Naive thymus-derived CD4-positive, alpha-beta T cell (primary cell): ENCODE data around the gene TNFAIP2. TPM values are rescaled to one million over a fixed set of nuclear protein-coding genes. Genes with fewer than 3 reads are reported as not detected.
"Not testable (repeated sequence)": the region's sequence is repeated elsewhere in the genome, so short reads cannot be mapped to it uniquely, and the experiment has no call there.

Source experiments
- ATAC-seq: fragments of 150-1000 bp; cut with Tn5 transposase; 2 replicates; pipeline ENCODE4 v1.10.0; 2021; ENCODE audit warnings: mild to moderate bottlenecking, moderate library complexity
- CTCF ChIA-PET: fragments of 350-600 bp; sonication (Branson Sonifier 250); formaldehyde crosslinking; loops from one replicate; lab custom pipeline; 2021; ENCODE audit warnings: antibody characterized with exemption; lab: Charles Lee
- POLR2A ChIA-PET: fragments of 350-600 bp; sonication (Branson Sonifier 250); formaldehyde crosslinking; loops from one replicate; lab custom pipeline; 2021; ENCODE audit warnings: antibody characterized with exemption, inconsistent platforms; lab: Charles Lee
- DNase-seq, 9 donors: peaks; one replicate each; pipeline versions ENCODE4 v3.0.0 to v3.0.0-alpha.2; 2020 to 2022; ENCODE audit warnings: mixed read lengths in 1 of 9
- H3K27ac ChIP-seq: one replicate; pipeline ENCODE4 v1.7.0; 2013; ENCODE audit warnings: mild to moderate bottlenecking, low read depth, low read length, moderate library complexity
- H3K27me3 ChIP-seq, 2 donors: one replicate each; pipeline ENCODE4 v1.7.0; 2013; ENCODE audit warnings: low read length in 2 of 2, mild to moderate bottlenecking in 2 of 2, moderate library complexity in 2 of 2; ENCODE audit not compliant: control insufficient read depth in 2 of 2, insufficient read depth in 2 of 2
- H3K36me3 ChIP-seq, 3 experiments: 1 replicate in 2 of 3; 2 replicates in 1 of 3; pipeline ENCODE4 v1.7.0; 2013; ENCODE audit warnings: low read length in 3 of 3, mild to moderate bottlenecking in 3 of 3, moderate library complexity in 1 of 3; ENCODE audit not compliant: insufficient read depth in 3 of 3, control insufficient read depth in 2 of 3
- H3K4me1 ChIP-seq, 2 donors: one replicate each; pipeline ENCODE4 v1.7.0; 2013; ENCODE audit warnings: low read length in 2 of 2, mild to moderate bottlenecking in 2 of 2, moderate library complexity in 1 of 2; ENCODE audit not compliant: control insufficient read depth in 2 of 2, insufficient read depth in 2 of 2
- H3K4me3 ChIP-seq: 2 replicates; pipeline ENCODE4 v1.7.0; 2013; ENCODE audit warnings: mild to moderate bottlenecking, low read length
- H3K9me3 ChIP-seq, 3 experiments: 1 replicate in 2 of 3; 2 replicates in 1 of 3; pipeline ENCODE4 v1.7.0; 2013; ENCODE audit warnings: low read length in 3 of 3; ENCODE audit not compliant: control insufficient read depth in 2 of 3
- H3K27ac Mint-ChIP-seq, 9 donors: one replicate each; pipeline ENCODE4 v1.8.0; 2020 to 2022; ENCODE audit warnings: mixed read lengths in 9 of 9, mild to moderate bottlenecking in 8 of 9, moderate library complexity in 5 of 9, inconsistent platforms in 2 of 9
- H3K27me3 Mint-ChIP-seq, 5 donors: one replicate each; pipeline ENCODE4 v1.8.0; 2021 to 2022; ENCODE audit warnings: mixed read lengths in 5 of 5, mild to moderate bottlenecking in 1 of 5
- H3K36me3 Mint-ChIP-seq, 5 donors: one replicate each; pipeline ENCODE4 v1.8.0; 2020 to 2022; ENCODE audit warnings: mixed read lengths in 5 of 5, mild to moderate bottlenecking in 3 of 5, inconsistent platforms in 1 of 5
- H3K4me1 Mint-ChIP-seq, 7 donors: one replicate each; pipeline ENCODE4 v1.8.0; 2020 to 2022; ENCODE audit warnings: mixed read lengths in 7 of 7, mild to moderate bottlenecking in 3 of 7, inconsistent platforms in 1 of 7
- H3K4me3 Mint-ChIP-seq, 10 donors: one replicate each; pipeline ENCODE4 v1.8.0; 2020 to 2022; ENCODE audit warnings: mild to moderate bottlenecking in 10 of 10, mixed read lengths in 10 of 10, moderate library complexity in 6 of 10, inconsistent platforms in 2 of 10
- H3K9me3 Mint-ChIP-seq, 11 donors: one replicate each; pipeline ENCODE4 v1.8.0; 2020 to 2022; ENCODE audit warnings: mixed read lengths in 11 of 11, mild to moderate bottlenecking in 4 of 11, inconsistent platforms in 1 of 11, moderate library complexity in 1 of 11
- intact Hi-C, 2 donors: fragments of 100-400 bp; cut with micrococcal nuclease; formaldehyde crosslinking; loops; one replicate each; pipeline ENCODE4 v1.15.1; 2023
- polyA plus RNA-seq, 2 donors: library from polyadenylated mRNA; unstranded; fragments of 300-500 nt; fragmentation: Illumina TruSeq; gene quantifications; one replicate each; pipeline ENCODE4 v1.2.3, GENCODE V29; 2021
- total RNA-seq, 6 experiments: library from RNA in 5 of 6; stranded (reverse) in 5 of 6; gene quantifications; 1 replicate in 5 of 6; 2 replicates in 1 of 6; pipeline ENCODE4 v1.2.3 and lab custom pipeline; 2021 to 2026

The TNFAIP2 gene
- total and polyA plus RNA-seq, 7 experiments from 2014 or later = 1.1 to 309 (median 5.5) TPM; not detected in 2

GRCh38 chr14:103112400-103113243 lies 10.6 kb upstream of the TNFAIP2 start:
- H3K27me3 Mint-ChIP-seq = peaks cover 0 to 17% (median 4%) of the 10 kb centered on the region in 5 donors
- H3K4me3 Mint-ChIP-seq = no peak overlapping the region
- Histone ChIP-seq H3K4me3 (no peak overlapping the region), H3K4me1 (no peaks in the 10 kb centered on the region), H3K27me3 (no peaks in the 10 kb centered on the region), H3K9me3 (no peaks in the 10 kb centered on the region), H3K27ac (no peak overlapping the region), H3K36me3 (no peaks in the 10 kb centered on the region)
- ATAC-seq (no peak), DNase-seq (no peak)
- H3K27ac Mint-ChIP-seq = peak overlapping the region in 1 of 9 donors; percentile 33
- H3K9me3 Mint-ChIP-seq = peaks cover 0 to 1% (median 0%) of the 10 kb centered on the region in 11 donors
- no peaks in the 10 kb centered on the region for H3K36me3 Mint-ChIP-seq
- intact Hi-C loops = no loop called here
- ChIA-PET CTCF (no interaction called here), POLR2A (no interaction called here)
- peaks cover 0 to 15% (median 7%) of the 10 kb centered on the region in 7 donors for H3K4me1 Mint-ChIP-seq

DNA sequence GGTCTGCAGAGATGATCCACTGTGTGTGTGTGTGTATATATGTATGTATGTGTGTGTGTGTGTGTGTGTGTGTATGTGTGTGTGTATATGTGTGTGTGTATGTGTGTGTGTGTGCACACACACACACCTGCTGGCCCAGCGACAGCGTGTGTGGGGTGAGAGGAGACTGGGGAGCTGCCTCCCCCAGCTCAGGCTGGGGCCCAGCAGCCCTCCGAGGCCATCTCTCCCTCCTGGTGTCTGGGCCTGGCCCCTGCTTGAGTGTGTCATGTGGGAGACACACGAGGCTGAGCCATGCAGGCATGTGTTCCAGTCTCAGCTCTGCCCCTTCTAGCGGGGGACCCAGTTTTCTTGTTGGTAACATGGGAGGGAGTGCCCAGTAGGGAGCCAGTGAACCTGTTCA lies 10.0 kb upstream of the TNFAIP2 start:
- H3K36me3 ChIP-seq = no peaks in the 10 kb centered on the region
- no peak for ATAC-seq
- H3K4me1 ChIP-seq = no peaks in the 10 kb centered on the region
- DNase-seq = no peak
- Mint-ChIP-seq H3K36me3 (no peaks in the 10 kb centered on the region), H3K4me1 (peaks cover 0 to 15% (median 7%) of the 10 kb centered on the region in 7 donors), H3K27me3 (peaks cover 0 to 17% (median 4%) of the 10 kb centered on the region in 5 donors), H3K9me3 (peaks cover 0 to 1% (median 0%) of the 10 kb centered on the region in 11 donors), H3K4me3 (no peak overlapping the region), H3K27ac (no peak overlapping the region)
- ChIA-PET POLR2A (no interaction called here), CTCF (no interaction called here)
- H3K4me3 ChIP-seq = no peak overlapping the region
- no peak overlapping the region for H3K27ac ChIP-seq
- no peaks in the 10 kb centered on the region for H3K27me3 ChIP-seq
- intact Hi-C loops = no loop called here
- H3K9me3 ChIP-seq = no peaks in the 10 kb centered on the region

DNA sequence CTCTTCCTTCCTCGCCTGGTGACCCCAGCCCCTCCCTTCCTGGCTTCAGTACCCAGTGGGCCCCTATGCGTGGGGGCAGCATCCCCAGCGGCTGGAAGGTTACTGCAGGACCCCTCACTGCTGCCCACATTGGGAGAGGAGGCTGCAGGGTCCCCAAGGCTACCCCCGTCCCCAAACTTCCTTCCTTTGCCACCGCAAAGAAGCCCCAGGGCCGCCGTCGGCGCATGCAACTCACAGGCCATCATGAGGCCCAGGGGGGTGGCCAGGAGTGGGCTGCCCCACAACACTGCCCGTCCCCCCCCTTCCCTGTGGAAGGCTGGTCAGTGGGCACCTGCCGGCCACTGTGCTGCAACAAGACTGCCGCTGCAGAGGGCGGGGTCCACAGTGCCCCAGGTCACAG lies 9.5 kb upstream of the TNFAIP2 start:
- H3K27me3 ChIP-seq = no peaks in the 10 kb centered on the region
- intact Hi-C loops = no loop called here
- H3K27ac ChIP-seq = no peak overlapping the region
- H3K4me3 Mint-ChIP-seq = no peak overlapping the region
- H3K9me3 Mint-ChIP-seq = peaks cover 0 to 1% (median 0%) of the 10 kb centered on the region in 11 donors
- no peaks in the 10 kb centered on the region for H3K4me1 ChIP-seq
- H3K36me3 Mint-ChIP-seq = no peaks in the 10 kb centered on the region
- POLR2A ChIA-PET = no interaction called here
- CTCF ChIA-PET = no interaction called here
- H3K27me3 Mint-ChIP-seq = peaks cover 0 to 17% (median 4%) of the 10 kb centered on the region in 5 donors
- no peak overlapping the region for H3K4me3 ChIP-seq
- H3K27ac Mint-ChIP-seq = no peak overlapping the region
- peaks cover 0 to 15% (median 7%) of the 10 kb centered on the region in 7 donors for H3K4me1 Mint-ChIP-seq
- no peak for ATAC-seq
- H3K9me3 ChIP-seq = no peaks in the 10 kb centered on the region
- no peak for DNase-seq
- no peaks in the 10 kb centered on the region for H3K36me3 ChIP-seq

DNA sequence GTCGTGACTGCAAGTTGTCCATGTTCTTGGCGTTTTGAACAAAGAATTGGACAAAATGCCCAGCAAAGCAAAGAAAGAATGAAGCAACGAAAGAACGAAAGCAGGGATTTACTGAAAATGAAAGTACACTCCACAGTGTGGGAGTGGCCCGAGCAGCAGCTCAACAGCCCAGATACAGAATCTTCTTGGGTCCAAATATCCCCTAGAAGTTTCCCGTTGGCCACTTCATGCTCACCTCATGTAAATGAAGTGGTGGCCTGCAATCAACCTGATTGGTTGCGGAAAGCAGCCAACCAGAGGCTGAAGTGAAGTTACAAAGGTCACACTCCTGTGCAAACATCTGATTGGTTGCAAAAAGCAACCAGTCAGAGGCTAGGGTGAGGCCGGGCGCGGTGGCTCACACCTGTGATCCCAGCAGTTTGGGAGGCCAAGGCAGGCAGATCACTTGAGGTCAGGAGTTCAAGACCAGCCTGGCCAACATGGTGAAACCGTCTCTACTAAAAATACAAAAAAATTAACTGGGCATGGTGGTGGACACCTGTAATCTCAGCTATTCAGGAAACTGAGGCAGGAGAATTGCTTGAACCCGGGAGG lies 8.1 kb upstream of the TNFAIP2 start:
- CTCF ChIA-PET, ATAC-seq, H3K36me3 ChIP-seq, H3K9me3 Mint-ChIP-seq, H3K4me3 ChIP-seq, H3K36me3 Mint-ChIP-seq, DNase-seq, intact Hi-C loops, H3K27ac ChIP-seq, POLR2A ChIA-PET, H3K27me3 ChIP-seq, H3K9me3 ChIP-seq, H3K4me1 ChIP-seq: not testable (repeated sequence)
- H3K4me3 Mint-ChIP-seq = peak overlapping the region in 9 of 10 donors; percentile 0 to 72 (median 46)
- H3K27ac Mint-ChIP-seq = peak overlapping the region in 1 of 9 donors; percentile 3
- peaks cover 0 to 15% (median 7%) of the 10 kb centered on the region in 7 donors for H3K4me1 Mint-ChIP-seq
- peaks cover 4 to 21% (median 11%) of the 10 kb centered on the region in 5 donors for H3K27me3 Mint-ChIP-seq

DNA sequence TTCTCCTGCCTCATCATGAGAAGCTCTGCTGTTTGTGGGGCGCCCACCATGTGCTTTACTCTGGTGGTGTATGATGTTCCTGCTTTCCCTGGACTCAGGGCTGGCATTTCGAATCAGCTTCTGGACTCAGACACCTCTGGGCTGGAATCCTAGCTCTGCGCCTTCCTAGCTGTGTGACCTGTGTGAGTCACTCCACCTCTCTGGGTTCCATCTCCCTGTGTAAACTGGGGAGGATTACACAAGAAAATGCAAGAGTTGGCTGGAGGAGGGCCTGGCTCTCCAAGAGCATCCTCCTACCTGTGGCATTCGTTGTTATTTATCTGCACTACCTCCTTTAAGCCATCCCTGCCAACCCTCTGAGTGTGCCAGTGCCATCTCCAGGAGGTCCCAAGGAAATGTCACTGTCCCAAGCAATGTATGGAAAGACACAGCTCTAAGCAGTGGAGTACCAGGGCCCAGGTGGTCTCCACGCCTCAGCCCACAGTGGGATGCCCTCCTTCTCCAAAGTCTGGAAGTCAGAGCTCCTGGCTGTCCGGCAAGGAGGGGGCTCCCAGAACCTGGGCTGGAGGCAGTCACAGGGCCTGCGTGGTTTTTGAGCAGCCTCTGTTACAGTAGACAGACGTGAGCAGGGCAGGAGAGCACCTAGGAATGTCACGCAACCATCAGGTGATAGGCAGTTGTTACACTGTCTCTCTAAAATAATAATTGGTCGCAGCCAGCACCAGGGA lies 7.3 kb upstream of the TNFAIP2 start:
- DNase-seq = no peak
- CTCF ChIA-PET = no interaction called here
- no peaks in the 10 kb centered on the region for H3K36me3 ChIP-seq
- no peaks in the 10 kb centered on the region for H3K9me3 ChIP-seq
- Mint-ChIP-seq H3K4me3 (peak overlapping the region in 1 of 10 donors; percentile 38), H3K9me3 (peaks cover 0 to 1% (median 0%) of the 10 kb centered on the region in 11 donors), H3K4me1 (peaks cover 0 to 15% (median 9%) of the 10 kb centered on the region in 7 donors), H3K27ac (no peak overlapping the region), H3K27me3 (peaks cover 11 to 22% (median 13%) of the 10 kb centered on the region in 5 donors), H3K36me3 (no peaks in the 10 kb centered on the region)
- intact Hi-C loops = no loop called here
- H3K27me3 ChIP-seq = no peaks in the 10 kb centered on the region
- no peak for ATAC-seq
- H3K27ac ChIP-seq = no peak overlapping the region
- no peaks in the 10 kb centered on the region for H3K4me1 ChIP-seq
- H3K4me3 ChIP-seq = no peak overlapping the region
- POLR2A ChIA-PET = no interaction called here

GRCh38 chr14:103116636-103117035 lies 6.6 kb upstream of the TNFAIP2 start:
- H3K27me3 Mint-ChIP-seq = peaks cover 11 to 27% (median 14%) of the 10 kb centered on the region in 5 donors
- Histone ChIP-seq H3K9me3 (no peaks in the 10 kb centered on the region), H3K36me3 (no peaks in the 10 kb centered on the region), H3K4me1 (no peaks in the 10 kb centered on the region), H3K27ac (no peak overlapping the region), H3K27me3 (no peaks in the 10 kb centered on the region), H3K4me3 (no peak overlapping the region)
- CTCF ChIA-PET = interaction anchor here (1.4 kb wide), 1 partner anchor 11 kb away, joined by 3 read pairs; no protein-coding TSS in a partner anchor
- H3K36me3 Mint-ChIP-seq = no peaks in the 10 kb centered on the region
- H3K4me3 Mint-ChIP-seq = no peak overlapping the region
- no peak for DNase-seq
- peaks cover 0 to 15% (median 9%) of the 10 kb centered on the region in 7 donors for H3K4me1 Mint-ChIP-seq
- H3K27ac Mint-ChIP-seq = no peak overlapping the region
- peaks cover 0 to 1% (median 0%) of the 10 kb centered on the region in 11 donors for H3K9me3 Mint-ChIP-seq
- ATAC-seq = no peak
- intact Hi-C loops = no loop called here
- POLR2A ChIA-PET = no interaction called here
